GM12878 (cell line): Measurements from ENCODE around the gene PCNX4. TPM values are rescaled to one million over a fixed set of nuclear protein-coding genes. Genes with fewer than 3 reads are reported as not detected.
A peak's percentile ranks its signal among the peaks of the same experiment; 100 is the strongest.

ENCODE experiments used
- ATAC-seq: fragments of 200-7000 bp; cut with Tn5 transposase; 3 replicates; pipeline ENCODE4 v1.9.1; 2020; ENCODE audit warnings: mild to moderate bottlenecking, moderate library complexity
- BruUV-seq: library from RNA; stranded (reverse); fragments of 400-500 nt; replicated peaks from 2 replicates; lab custom pipeline; 2021; lab: Mats Ljungman, UMichigan
- CTCF ChIA-PET: fragments of 300-600 bp; sonication (Branson Sonifier 250); formaldehyde crosslinking; extraction: SDS; loops from one replicate; lab custom pipeline; 2021; ENCODE audit warnings: inconsistent platforms; lab: Yijun Ruan, JAX
- POLR2A ChIA-PET: fragments of 350-600 bp; formaldehyde crosslinking; extraction: SDS; loops from one replicate; lab custom pipeline; 2021; ENCODE audit warnings: inconsistent platforms; lab: Charles Lee
- RAD21 ChIA-PET: fragments of 300-600 bp; sonication (Branson Sonifier 250); formaldehyde crosslinking; loops from one replicate; lab custom pipeline; 2023; ENCODE audit warnings: antibody characterized with exemption; ENCODE audit not compliant: unreplicated experiment; lab: Charles Lee
- SMC1A ChIA-PET: fragments of 300-600 bp; sonication (Branson Sonifier 250); formaldehyde crosslinking; loops from one replicate; lab custom pipeline; 2023; ENCODE audit not compliant: unreplicated experiment, uncharacterized antibody; lab: Charles Lee
- DNase-seq: peaks from one replicate; pipeline ENCODE4 v3.0.0-alpha.2; 2011; ENCODE audit warnings: low read depth, low spot score
- FAIRE-seq: peaks from 3 replicates; lab custom pipeline; 2011; peaks lifted over from hg19 to GRCh38; lab: Jason Lieb, UNC
- H2AFZ ChIP-seq: 2 replicates; pipeline ENCODE4 v1.6.0; 2011; ENCODE audit warnings: low read depth, low read length, control low read depth; ENCODE audit not compliant: control insufficient read depth
- H3K27ac ChIP-seq: 2 replicates; pipeline ENCODE4 v1.5.1; 2011; ENCODE audit warnings: control low read depth; ENCODE audit not compliant: control insufficient read depth, insufficient read depth
- H3K27me3 ChIP-seq, 2 experiments: replicated peaks in 1 of 2; 2 replicates each; pipeline versions ENCODE4 v1.6.0 to v1.6.1; 2011; ENCODE audit warnings: low read length in 1 of 2; ENCODE audit not compliant: control insufficient read depth in 2 of 2, insufficient read depth in 2 of 2
- H3K36me3 ChIP-seq, 2 experiments: 2 replicates each; pipeline ENCODE4 v1.5.1; 2011; ENCODE audit warnings: low read length in 1 of 2; ENCODE audit not compliant: control insufficient read depth in 2 of 2, insufficient read depth in 2 of 2
- H3K4me1 ChIP-seq: 2 replicates; pipeline ENCODE4 v1.6.1; 2011; ENCODE audit warnings: mild to moderate bottlenecking, low read length, moderate library complexity, mixed read lengths; ENCODE audit not compliant: control insufficient read depth, insufficient read depth
- H3K4me2 ChIP-seq: 2 replicates; pipeline ENCODE4 v1.6.0; 2011; ENCODE audit warnings: control low read depth; ENCODE audit not compliant: control insufficient read depth, insufficient read depth
- H3K4me3 ChIP-seq: fragments of 200-600 bp; sonication (generic); 2 replicates; pipeline ENCODE4 v1.5.1; 2016
- H3K79me2 ChIP-seq: 2 replicates; pipeline ENCODE4 v1.6.0; 2011; ENCODE audit warnings: low read length; ENCODE audit not compliant: control insufficient read depth, insufficient read depth
- H3K9ac ChIP-seq: 2 replicates; pipeline ENCODE4 v1.8.0; 2011; ENCODE audit warnings: low read length, control low read depth, mixed read lengths; ENCODE audit not compliant: control insufficient read depth, insufficient read depth
- H3K9me3 ChIP-seq: replicated peaks from 3 replicates; pipeline ENCODE4 v1.5.1; 2011; ENCODE audit warnings: mild to moderate bottlenecking, low read length; ENCODE audit not compliant: control insufficient read depth, insufficient read depth
- H4K20me1 ChIP-seq: 2 replicates; pipeline ENCODE4 v1.6.0; 2011; ENCODE audit not compliant: control insufficient read depth, insufficient read depth
- CEBPZ ChIP-seq: fragments of 150-350 bp; IDR thresholded peaks from 2 replicates; pipeline ENCODE4 v1.6.1; 2016; ENCODE audit warnings: low read depth, low read length
- CREB1 ChIP-seq: IDR thresholded peaks from 2 replicates; pipeline ENCODE4 v1.6.1; 2012; ENCODE audit warnings: low read depth, mild to moderate bottlenecking, inconsistent platforms
- EED ChIP-seq: sonication (generic); IDR thresholded peaks from 2 replicates; pipeline ENCODE4 v1.6.1; 2016; ENCODE audit warnings: antibody characterized with exemption, low read depth
- HDGF ChIP-seq: fragments of 450-650 bp; IDR thresholded peaks from 2 replicates; pipeline ENCODE4 v1.6.1; 2016; ENCODE audit warnings: antibody characterized with exemption
- JUNB ChIP-seq: IDR thresholded peaks from 2 replicates; pipeline ENCODE4 v1.6.1; 2016; ENCODE audit warnings: antibody characterized with exemption, mild to moderate bottlenecking
- KLF5 ChIP-seq: fragments of 450-650 bp; IDR thresholded peaks from 2 replicates; pipeline ENCODE4 v1.6.1; 2014; ENCODE audit warnings: mild to moderate bottlenecking; ENCODE audit not compliant: partially characterized antibody
- PAX5 ChIP-seq: IDR thresholded peaks from 2 replicates; pipeline ENCODE4 v1.6.1; 2011; ENCODE audit warnings: low read depth, low read length, borderline replicate concordance
- RBBP5 ChIP-seq: fragments of 200-600 bp; sonication (generic); conservative IDR thresholded peaks from 2 replicates; pipeline ENCODE4 v1.6.1; 2016
- SIN3A ChIP-seq: IDR thresholded peaks from 2 replicates; pipeline ENCODE4 v1.6.1; 2012; ENCODE audit warnings: low read depth, low read length, improper control_type of control experiment
- SMAD1 ChIP-seq: fragments of 450-650 bp; IDR thresholded peaks from 2 replicates; pipeline ENCODE4 v1.6.1; 2018; ENCODE audit warnings: mild to moderate bottlenecking, low read depth; ENCODE audit not compliant: partially characterized antibody
- SPI1 ChIP-seq: IDR thresholded peaks from 2 replicates; pipeline ENCODE4 v1.6.1; 2011; ENCODE audit warnings: low read depth, mild to moderate bottlenecking, low read length, moderate library complexity, borderline replicate concordance; ENCODE audit not compliant: insufficient read depth
- STAT3 ChIP-seq: IDR thresholded peaks from 2 replicates; pipeline ENCODE4 v1.6.1; 2011; ENCODE audit warnings: low read depth, low read length, improper control_type of control experiment
- YBX1 ChIP-seq: fragments of 450-650 bp; IDR thresholded peaks from 2 replicates; pipeline ENCODE4 v1.6.1; 2016; ENCODE audit warnings: antibody characterized with exemption
- WGBS: methylation state at CpG from one replicate; pipeline ENCODE4 v1.1.6; 2016; ENCODE audit warnings: low lambda C conversion rate; ENCODE audit not compliant: insufficient replicate concordance, insufficient coverage; ENCODE audit errors: missing lambda C conversion rate; 5-methylcytosine and 5-hydroxymethylcytosine counted together
- in situ Hi-C: fragments of 300-500 bp; cut with MboI; formaldehyde crosslinking; loops from 9 replicates; pipeline ENCODE4 v1.14.3; 2018; ENCODE audit warnings: mixed read lengths
- intact Hi-C: fragments of 100-400 bp; cut with micrococcal nuclease; formaldehyde crosslinking; loops from one replicate; pipeline ENCODE4 v1.14.2; 2022; ENCODE audit not compliant: unreplicated experiment
- polyA plus RNA-seq, 11 experiments: library from polyadenylated mRNA; depleted of rRNA in 4 of 11; unstranded in 6 of 11; stranded (reverse) in 5 of 11; fragments of >200 nt; fragmentation: Nextera tagmentation in 4 of 11; fragmentation: Illumina TruSeq in 1 of 11; extraction: Ambion mirVana in 4 of 11; extraction: Trizol in 1 of 11; gene quantifications; 1 replicate in 1 of 11; 2 replicates in 10 of 11; pipeline versions ENCODE4 v1.2.1 to v1.2.3, GENCODE V29; 2011 to 2016; ENCODE audit warnings: inconsistent platforms in 2 of 11, missing spikeins in 2 of 11, low read depth in 1 of 11
- total RNA-seq, 4 experiments: library from RNA; depleted of rRNA in 3 of 4; stranded (reverse); fragments of >200 nt in 3 of 4; fragmentation: Illumina TruSeq in 1 of 4; extraction: Trizol in 1 of 4; gene quantifications; 2 replicates each; pipeline versions ENCODE4 v1.2.1 to v1.2.3, GENCODE V29; 2013 to 2021
- TF ChIP-seq, protein P1 (sequence below): IDR thresholded peaks from 2 replicates; pipeline ENCODE4 v1.6.1; 2012; ENCODE audit warnings: improper control_type of control experiment, low read depth, low read length; ENCODE audit not compliant: insufficient replicate concordance
- TF ChIP-seq, protein P2 (sequence below): fragments of 450-650 bp; IDR thresholded peaks from 2 replicates; pipeline ENCODE4 v1.6.1; 2016; ENCODE audit warnings: mild to moderate bottlenecking

PCNX4 gene
- total and polyA plus RNA-seq, 10 of the 15 experiments (the other 5 are each of a cell fraction or from before 2014, with no cell fraction given), result 13.8 to 56.6 (median 39.4) TPM

- H3K9me3 ChIP-seq, result 0 out of 3 replicates have a peak, but pooled peaks cover 2% of the 10 kb centered on the region
- H4K20me1 ChIP-seq, result no peaks in the 10 kb centered on the region
- ATAC-seq, result no peak
- H3K36me3 ChIP-seq, result no peaks in the 10 kb centered on the region
- no peaks in the 10 kb centered on the region for H3K79me2 ChIP-seq
- RAD21 ChIA-PET, result interaction anchor here (0.9 to 15.8 kb wide), 5 partner anchors 13 to 1172 kb away, joined by 3 to 446 read pairs (median 72); partner anchors contain the start of gene PPM1A
- WGBS, result 58% methylated on average over 3 of the region's 3 CpGs
- POLR2A ChIA-PET, result interaction anchor here (0.5 to 15.6 kb wide), 5 partner anchors 14 to 1468 kb away, joined by 3 to 251 read pairs (median 92); partner anchors contain the start of gene PPM1A
- H2AFZ ChIP-seq, result no peak overlapping the region
- no peak overlapping the region; the same call in 1 of the 2 replicates for H3K9ac ChIP-seq
- no TSS peak for BruUV-seq
- H3K4me3 ChIP-seq, result no peak overlapping the region
- intact Hi-C loops, result no loop called here
- FAIRE-seq, result no peak
- in situ Hi-C loops, result no loop called here
- DNase-seq, result no peak
- no peak overlapping the region for H3K4me2 ChIP-seq
- CTCF ChIA-PET, result interaction anchor here (1.0 to 3.4 kb wide), 5 partner anchors 11 to 115 kb away, joined by 3 to 21 read pairs (median 9); no protein-coding TSS in a partner anchor
- peaks cover 42% of the 10 kb centered on the region for H3K4me1 ChIP-seq
- H3K27me3 ChIP-seq, result no peaks in the 10 kb centered on the region
- H3K27ac ChIP-seq, result peak overlapping the region; percentile 68
- SMC1A ChIA-PET, result interaction anchor here (1.2 to 17.6 kb wide), 7 partner anchors 14 to 125 kb away, joined by 3 to 303 read pairs (median 7); partner anchors contain the start of gene PPM1A
- TF ChIP-seq PAX5, result no peak
- TF ChIP-seq SPI1, result peak; percentile 38; the same call in 1 of the 2 replicates
- TF ChIP-seq CEBPZ, result no peak
- TF ChIP-seq STAT3, result no peak
- no peak for TF ChIP-seq KLF5
- TF ChIP-seq SIN3A, result no peak
- TF ChIP-seq, protein P1, sequence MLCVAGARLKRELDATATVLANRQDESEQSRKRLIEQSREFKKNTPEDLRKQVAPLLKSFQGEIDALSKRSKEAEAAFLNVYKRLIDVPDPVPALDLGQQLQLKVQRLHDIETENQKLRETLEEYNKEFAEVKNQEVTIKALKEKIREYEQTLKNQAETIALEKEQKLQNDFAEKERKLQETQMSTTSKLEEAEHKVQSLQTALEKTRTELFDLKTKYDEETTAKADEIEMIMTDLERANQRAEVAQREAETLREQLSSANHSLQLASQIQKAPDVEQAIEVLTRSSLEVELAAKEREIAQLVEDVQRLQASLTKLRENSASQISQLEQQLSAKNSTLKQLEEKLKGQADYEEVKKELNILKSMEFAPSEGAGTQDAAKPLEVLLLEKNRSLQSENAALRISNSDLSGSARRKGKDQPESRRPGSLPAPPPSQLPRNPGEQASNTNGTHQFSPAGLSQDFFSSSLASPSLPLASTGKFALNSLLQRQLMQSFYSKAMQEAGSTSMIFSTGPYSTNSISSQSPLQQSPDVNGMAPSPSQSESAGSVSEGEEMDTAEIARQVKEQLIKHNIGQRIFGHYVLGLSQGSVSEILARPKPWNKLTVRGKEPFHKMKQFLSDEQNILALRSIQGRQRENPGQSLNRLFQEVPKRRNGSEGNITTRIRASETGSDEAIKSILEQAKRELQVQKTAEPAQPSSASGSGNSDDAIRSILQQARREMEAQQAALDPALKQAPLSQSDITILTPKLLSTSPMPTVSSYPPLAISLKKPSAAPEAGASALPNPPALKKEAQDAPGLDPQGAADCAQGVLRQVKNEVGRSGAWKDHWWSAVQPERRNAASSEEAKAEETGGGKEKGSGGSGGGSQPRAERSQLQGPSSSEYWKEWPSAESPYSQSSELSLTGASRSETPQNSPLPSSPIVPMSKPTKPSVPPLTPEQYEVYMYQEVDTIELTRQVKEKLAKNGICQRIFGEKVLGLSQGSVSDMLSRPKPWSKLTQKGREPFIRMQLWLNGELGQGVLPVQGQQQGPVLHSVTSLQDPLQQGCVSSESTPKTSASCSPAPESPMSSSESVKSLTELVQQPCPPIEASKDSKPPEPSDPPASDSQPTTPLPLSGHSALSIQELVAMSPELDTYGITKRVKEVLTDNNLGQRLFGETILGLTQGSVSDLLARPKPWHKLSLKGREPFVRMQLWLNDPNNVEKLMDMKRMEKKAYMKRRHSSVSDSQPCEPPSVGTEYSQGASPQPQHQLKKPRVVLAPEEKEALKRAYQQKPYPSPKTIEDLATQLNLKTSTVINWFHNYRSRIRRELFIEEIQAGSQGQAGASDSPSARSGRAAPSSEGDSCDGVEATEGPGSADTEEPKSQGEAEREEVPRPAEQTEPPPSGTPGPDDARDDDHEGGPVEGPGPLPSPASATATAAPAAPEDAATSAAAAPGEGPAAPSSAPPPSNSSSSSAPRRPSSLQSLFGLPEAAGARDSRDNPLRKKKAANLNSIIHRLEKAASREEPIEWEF, result no peak
- no peak for TF ChIP-seq JUNB
- TF ChIP-seq YBX1, result no peak
- TF ChIP-seq SMAD1, result no peak
- no peak for TF ChIP-seq RBBP5
- TF ChIP-seq HDGF, result peak; percentile 46; the same call in 1 of the 2 replicates
- TF ChIP-seq EED, result no peak
- TF ChIP-seq CREB1, result no peak
- TF ChIP-seq, protein P2, sequence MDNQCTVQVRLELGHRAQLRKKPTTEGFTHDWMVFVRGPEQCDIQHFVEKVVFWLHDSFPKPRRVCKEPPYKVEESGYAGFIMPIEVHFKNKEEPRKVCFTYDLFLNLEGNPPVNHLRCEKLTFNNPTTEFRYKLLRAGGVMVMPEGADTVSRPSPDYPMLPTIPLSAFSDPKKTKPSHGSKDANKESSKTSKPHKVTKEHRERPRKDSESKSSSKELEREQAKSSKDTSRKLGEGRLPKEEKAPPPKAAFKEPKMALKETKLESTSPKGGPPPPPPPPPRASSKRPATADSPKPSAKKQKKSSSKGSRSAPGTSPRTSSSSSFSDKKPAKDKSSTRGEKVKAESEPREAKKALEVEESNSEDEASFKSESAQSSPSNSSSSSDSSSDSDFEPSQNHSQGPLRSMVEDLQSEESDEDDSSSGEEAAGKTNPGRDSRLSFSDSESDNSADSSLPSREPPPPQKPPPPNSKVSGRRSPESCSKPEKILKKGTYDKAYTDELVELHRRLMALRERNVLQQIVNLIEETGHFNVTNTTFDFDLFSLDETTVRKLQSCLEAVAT, result peak; percentile 50; the same call in 1 of the 2 replicates
Measured at GRCh38 chr14:60217713-60218112, 126.0 kb downstream of the PCNX4 start.
